ENCODE data around the gene ABCA2.

ABCA2 gene

DNA sequence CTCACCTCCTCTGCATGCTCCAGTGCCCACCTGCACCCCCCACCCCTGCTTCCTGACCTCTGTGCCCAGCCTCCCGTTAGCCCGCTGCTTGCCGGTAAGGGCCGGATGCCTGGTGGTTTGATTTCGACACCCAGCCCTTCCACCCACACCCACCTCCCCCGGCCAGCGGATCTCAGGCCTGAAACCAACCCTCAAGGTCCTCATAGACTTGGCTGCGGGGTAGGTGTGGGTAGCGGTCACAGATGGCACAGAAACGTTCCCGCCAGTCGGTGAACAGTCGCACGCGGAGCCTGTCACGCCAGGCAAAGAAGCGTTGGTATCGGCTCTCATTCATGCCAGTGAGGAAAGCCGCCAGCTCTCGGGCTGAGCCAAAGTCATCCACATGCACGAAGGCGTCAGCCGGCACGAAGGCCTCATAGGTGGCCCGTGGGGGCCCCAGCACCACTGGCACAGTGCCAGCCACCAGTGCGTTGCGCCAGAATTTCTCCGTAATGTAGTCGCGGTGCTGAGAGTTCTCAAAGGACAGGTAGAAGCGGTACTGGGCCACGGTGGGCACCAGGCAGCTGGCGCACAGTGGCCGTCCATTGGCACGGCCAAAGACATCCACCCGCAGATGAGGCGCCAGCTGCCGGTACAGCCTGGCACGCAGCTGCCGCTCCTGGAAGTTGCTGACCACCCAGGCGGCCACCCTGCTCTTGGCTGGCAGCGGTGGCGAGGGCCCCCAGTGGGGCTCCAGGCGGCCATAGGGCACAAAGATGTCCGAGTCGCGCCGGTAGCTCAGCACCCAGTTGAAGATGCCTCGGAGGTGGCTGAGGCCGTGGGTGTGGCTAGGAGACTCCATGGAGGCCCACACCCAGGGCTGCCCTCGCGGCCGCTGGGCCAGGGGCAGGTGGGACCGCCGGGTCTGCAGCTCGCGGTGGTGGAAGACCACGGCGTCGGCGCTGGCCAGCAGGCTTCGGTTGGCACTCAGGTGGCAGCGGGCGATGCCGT lies 2.8 kb upstream of the ABCA2 start:
- DNase-seq (ENCODE audit: low spot score), result no peak

DNA sequence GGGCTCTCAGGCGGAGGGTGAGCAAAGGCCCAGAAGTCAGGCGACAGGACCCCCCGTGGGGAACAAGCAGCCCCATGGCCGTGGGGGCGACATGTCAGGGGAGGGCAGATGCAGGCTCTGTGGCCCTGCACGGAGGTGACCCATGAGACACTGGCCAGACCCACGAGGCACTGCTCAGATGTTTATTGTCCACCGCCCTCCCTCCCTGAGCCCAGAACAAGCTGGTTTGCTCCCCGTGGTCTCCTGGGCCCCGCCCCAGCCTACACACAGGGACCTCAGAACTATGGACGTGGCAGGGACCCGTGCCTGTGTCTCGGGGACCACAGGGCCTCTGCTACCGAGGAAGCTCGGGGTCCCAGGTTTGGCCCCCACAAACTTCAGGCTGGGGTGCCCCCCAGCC lies 2.0 kb upstream of the ABCA2 start:
- DNase-seq (ENCODE audit: low spot score), result no peak

DNA sequence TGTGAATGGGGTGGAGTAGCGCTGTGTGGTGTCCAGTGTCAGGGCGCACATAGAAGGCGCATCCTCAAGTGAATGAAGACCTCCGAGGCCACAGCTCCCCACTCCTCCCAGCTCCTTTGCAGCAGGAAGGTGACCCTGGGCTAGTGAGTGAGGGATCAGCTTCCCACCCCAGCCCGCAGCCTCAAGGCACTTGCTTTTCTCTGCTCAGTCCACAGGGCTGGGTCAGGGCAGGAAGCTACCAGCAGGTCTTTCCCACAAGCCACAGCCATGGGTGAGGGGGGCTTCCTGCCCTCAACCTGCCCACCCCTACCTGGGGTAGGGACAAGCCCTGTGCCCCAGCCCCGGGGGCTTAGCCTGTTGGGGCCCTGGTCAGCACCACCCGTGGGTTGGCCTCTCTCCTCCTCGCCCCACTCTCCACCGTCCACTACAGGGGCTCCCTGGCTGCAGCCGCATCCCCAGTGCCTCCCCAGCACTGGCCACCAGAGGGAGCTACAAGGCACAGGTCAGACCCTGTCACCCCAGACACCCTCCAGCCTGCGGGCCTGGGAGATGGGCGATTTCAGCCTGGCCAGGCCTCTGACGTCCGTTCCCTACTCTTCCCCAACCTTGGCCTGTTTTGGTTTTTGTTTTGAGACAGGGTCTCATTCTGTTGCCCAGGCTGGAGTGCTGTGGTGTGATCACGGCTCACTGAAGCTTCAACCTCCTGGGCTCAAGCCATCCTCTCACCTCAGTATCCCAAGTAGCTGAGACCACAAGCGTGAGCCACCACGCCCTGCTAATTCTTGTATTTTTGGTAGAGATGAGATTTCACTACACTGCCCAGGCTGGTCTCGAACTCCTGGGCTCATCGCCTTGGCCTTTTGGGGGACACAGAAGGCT lies 1.3 kb upstream of the ABCA2 start:
- peak; percentile 84 for DNase-seq (ENCODE audit: low spot score)

DNA sequence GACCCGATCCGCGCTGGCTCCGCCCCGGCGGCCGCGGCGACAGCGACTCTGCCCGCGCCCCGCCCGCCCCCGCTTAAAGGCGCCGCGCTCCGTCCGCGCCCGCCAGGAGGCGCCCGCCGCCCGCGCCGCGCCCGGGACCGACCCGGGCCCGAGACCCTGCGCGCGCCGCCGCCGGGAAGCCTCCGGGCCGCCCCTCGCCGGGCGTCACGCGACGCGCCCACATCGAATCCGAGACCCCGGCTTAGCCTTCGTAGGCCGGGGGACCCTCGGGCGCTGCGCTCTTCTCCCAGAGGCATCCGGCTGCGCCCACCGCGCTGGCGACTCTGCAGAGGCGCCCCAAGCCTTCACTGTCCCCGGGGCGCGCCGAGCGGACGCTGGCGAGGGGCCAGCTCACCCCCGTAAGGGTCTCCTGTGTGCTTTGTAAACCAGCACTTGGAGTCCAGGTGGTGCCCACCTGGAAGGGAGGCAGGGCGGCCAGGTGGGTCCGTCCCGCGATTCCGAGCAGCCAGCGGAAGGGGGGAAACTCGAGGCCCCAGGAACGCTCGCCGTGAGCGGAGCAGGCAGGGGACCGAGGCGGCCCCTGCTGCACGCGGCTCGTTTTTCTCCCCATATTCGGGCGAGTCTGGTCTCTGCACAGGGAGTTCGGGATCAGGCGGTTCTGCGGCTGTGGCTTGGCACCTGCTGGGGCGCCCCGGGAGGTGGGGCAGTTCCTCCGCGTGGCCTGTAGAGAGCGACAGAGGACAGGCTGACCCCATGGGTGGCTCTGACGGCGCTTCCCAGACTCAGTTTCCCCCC lies 423 bp upstream of the ABCA2 start:
- peak; percentile 91 for DNase-seq (ENCODE audit: low spot score)

DNA sequence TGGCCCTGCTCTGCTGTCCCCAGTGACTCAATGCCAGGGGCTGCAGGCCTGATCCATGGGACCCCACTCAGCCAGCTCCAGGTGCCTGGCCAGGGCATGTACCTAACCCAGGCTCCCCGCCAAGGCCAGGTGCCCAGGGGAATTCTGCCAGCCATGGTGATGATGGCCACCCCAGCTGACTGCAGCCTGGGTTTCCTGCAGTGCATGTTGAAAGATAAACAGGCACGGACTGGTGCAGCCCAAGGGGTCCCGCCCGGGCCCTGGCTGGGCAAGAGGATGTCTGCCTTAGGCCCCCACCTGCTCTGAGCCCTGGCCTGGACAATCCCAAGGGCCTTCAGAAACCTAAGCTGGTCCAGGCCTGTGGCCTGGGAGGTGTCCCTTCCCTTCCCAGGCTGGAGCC lies 1.2 kb downstream of the ABCA2 start:
- DNase-seq (ENCODE audit: low spot score), result no peak

DNA sequence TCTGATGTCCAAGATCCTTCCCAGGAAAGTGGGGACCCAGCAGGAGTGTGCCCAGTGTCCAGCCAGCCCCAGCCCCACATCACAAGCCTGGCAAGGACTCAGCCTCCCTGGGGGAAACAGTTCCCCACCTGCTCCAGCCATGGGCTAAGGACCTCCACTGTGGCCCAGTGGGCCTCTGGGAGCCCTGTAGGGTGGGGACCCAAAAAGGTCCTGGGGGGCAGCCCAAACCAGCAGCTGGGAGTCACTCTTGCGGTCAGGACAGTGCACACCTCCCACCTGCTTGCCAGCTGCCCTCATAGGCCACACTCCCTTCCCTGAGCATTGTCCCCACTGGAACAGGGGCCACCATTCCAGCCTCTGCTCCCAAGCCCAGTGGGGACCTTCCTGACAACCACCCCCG lies 1.7 kb downstream of the ABCA2 start:
- DNase-seq (ENCODE audit: low spot score), result no peak

DNA sequence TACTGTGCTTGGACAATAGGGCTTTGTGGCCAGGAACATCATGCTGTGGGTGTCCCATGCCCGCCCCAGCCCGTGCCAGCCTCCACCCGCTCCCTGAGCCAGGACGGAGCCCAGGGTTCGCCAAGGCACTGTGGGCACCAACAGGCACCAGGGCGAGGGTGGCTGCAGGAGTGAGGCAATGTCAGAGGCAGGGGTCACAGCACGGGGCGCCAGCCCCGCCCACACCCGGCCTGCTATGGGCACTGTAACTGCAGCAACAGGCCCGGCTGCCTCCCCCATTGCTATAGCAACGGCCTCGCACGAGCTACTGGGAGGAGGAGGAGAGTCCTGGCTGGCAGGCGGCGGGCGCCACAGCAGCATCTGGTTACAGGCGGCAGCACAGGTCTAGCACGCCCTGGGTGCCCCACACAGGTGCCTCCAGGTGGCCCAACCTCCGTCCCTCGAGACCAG lies 2.5 kb downstream of the ABCA2 start:
- DNase-seq (ENCODE audit: low spot score), result no peak

DNA sequence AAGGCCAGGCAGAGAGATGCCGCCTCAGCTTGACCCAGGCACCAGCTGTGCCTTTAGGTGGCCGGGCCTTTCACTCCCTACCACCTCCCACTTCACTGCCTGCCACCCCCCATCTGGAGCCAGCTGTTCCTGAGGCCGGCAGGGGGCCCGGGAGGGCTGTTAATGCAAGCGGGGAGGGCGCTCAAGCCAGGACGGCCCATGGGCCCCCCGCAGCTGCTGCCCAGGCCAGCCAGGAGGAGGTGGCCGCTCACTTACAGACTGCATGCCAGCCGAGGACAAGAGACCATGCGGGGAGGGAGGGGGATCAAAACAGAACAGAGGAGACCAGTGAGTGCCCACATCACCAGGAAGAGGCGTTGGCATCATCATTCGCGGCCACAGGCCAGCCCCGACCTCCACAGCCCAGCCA lies 4.5 kb downstream of the ABCA2 start:
- DNase-seq (ENCODE audit: low spot score), result no peak

DNA sequence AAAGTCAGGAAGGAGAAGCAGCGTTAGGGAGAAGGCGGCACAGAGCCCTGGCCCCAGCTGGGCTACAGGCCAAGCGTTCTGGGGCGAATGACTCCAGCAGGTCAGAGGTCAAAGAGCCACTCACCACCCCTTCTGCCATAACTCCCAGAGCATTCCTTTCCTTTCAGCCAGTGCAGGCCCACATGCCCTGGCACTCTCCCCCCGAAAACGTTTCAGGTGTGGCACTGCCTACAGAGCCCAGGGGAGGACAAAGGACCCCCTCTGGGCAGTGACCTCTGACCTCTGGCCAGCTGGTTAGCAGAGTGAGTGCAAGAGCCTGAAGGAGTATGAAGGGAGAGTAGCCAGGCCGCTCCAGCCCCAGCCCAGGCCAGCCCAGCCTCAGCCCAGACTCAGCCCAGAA lies 4.9 kb downstream of the ABCA2 start:
- DNase-seq (ENCODE audit: low spot score), result no peak

DNA sequence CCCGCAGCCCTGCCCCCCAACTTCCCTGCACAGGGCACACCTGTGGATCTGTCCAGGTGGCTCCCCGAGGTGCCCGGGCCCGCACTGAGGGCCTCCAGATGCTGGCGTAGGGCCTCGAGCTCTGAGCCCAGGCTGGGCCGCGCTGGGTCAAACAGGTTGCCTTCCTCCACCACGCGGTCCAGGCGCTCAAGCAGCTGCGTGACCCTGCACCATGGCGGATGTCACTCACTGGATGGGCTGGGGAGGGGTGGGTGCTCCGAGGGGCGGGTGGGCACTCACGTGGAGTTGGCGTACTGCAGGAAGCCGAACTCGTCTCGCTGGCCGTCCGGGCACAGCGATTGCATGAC lies 5.4 kb downstream of the ABCA2 start:
- no peak for DNase-seq (ENCODE audit: low spot score)

DNA sequence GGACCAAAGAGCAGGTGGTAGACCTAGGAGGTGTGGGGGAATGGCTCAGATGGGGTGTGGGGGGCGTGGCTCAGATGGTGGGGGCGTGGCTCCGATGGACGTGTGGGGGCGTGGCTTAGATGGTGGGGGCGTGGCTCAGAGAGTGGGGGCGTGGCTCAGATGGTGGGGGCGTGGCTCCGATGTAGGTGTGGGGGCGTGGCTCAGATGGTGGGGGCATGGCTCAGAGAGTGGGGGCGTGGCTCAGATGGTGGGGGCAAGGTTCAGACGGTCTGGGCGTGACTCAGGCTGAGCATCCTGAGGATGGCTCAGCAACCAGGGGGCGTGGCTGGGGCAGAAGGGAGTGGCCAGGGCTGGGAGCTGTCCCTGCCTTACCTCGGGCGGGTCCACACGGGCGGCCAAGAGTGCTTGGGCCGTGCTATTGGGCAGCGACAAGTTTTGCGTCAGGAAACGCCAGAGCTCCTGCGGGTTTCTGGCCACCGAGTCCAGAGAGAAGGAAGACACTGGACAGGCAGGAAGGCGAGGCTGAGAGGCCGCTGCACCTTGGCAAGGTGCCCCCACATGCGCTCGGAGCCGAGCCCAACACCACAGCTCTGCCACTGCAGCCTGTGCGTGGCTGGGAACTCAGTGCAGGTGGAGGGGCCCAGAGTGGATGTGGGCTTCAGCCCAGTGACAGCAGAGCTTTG lies 5.9 kb downstream of the ABCA2 start:
- DNase-seq (ENCODE audit: low spot score), result peak; percentile 73

DNA sequence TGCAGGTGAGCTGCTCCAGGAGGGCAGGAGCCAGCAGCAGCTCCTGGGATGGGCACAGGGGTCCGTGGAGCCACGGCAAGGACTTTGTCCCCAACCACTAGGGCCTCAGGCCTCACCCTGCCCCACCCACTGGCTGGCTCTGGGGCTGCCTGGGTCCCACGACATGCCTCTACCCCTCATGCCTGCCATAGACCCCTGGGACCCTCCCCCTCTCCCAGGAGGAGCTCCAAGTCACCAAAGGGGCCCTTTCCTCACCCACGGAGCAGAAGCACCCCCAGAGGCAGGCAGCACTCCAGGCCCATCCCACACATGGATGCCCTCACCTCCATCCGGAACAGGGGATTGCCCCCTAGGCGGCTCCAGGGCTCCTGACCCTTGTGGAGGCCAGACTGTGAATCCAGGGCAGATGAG lies 6.5 kb downstream of the ABCA2 start:
- no peak for DNase-seq (ENCODE audit: low spot score)

DNA sequence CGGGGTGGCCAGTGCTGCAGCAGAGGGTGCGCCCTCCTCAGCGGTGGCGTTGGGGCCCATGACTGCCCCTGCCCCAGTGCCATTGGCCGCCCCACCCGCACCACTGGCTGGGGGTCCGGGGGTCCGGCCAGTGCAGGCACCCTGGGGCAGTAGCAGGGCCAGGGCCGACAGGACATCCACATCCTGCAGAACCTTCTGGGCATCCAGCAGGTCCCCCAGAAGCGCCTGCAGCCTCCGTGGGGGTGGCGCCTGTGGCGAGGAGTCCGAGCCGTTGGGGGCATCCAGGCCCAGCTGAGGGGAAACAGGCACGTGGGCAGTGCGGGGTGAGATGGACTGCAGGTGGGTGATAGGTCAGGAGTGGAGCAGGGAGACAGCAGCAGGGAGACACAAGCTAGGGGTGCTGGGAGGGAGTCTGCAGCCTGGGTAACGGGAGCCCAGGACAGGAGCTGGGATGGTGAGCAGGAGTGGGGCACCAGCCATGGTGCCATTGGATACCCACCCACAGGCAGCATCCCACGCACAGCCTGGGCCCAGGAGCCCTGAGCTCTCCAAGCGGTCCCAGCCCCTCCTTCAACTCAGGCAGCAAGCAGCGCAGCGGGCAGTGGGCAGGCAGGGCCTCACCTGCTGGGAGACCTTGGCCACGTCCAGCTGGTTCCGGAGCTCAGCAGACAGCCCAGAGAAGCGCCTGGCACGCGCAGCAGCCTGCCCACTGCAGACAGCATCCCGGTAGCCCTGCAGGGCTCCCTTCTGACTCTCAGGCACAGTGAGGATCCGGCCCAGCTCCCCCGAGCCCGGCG lies 7.1 kb downstream of the ABCA2 start:
- DNase-seq (ENCODE audit: low spot score), result no peak

DNA sequence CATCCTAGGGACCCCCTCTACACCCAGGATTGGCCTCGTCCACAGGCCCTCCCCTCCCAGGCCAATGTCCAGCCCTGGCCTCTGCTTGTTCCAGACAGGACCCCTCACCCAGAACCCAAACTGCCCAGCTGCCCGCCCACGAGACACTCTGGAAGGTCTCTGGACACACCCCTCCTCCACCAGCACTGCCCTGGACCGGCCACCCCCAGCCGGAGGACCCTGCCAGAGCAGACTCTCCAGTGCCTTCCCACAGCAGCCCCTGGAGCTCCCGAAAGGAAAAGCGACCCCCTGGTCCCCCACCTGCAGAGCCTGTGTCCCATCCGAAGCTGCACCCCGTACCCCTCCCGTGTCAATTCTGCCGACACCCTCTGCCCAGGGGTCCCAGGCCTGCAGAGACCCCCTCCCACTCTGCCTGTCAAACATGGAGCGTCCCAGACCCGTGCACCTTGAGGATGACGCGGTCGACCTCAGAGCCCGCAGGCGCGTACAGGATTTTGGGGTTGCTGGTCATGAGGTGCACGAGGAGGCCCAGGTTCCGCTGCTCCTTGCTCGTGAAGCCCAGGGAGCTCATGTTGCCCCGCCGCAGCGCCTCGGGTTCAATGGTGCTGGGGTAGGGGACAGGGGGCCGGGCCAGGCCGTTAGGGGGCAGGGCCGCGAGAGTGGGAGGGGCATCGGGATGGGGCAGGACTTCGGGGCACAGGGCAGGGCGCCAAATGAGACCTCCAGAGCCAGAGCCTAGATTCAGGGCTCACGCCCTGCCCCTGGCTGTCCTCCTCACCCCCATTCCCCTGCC lies 8.0 kb downstream of the ABCA2 start:
- no peak for DNase-seq (ENCODE audit: low spot score)

DNA sequence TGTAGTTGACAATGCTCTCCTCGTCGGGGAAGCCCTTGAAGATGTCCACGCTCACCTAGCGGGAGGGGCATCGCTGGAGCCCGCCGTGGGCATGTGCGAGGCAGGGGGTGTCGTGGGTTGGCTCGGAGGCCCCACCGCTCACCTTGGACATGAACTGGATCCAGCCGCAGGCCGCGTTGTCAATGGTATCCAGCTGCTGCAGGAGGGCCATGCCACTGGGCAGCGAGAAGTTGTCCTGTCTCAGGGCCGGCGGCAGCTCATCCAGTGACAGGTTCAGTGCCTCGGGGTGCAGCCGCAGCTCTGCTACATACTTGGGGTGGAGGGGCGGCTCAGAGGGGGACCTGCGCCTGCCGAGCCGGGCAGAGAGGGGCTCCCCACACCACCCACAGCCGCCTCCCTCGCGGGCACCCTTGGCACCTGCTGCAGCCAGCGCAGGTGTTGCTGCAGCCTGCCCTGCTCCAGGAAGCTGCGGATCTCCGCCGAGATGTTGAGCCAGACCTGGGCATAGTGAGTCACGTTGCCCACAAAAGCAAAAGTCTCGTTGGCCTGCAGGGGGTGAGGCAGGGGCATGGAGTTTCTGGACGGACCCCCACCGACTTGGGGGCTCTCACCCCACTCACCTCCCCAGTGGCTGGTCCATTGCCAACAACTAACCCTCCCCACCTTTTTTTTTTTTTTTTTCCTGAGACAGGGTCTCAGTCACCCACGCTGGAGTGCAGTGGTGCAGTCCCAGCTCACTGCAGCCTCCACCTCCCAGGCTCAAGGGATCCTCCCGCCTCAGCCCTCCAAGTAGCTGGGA lies 9.1 kb downstream of the ABCA2 start:
- no peak for DNase-seq (ENCODE audit: low spot score)

DNA sequence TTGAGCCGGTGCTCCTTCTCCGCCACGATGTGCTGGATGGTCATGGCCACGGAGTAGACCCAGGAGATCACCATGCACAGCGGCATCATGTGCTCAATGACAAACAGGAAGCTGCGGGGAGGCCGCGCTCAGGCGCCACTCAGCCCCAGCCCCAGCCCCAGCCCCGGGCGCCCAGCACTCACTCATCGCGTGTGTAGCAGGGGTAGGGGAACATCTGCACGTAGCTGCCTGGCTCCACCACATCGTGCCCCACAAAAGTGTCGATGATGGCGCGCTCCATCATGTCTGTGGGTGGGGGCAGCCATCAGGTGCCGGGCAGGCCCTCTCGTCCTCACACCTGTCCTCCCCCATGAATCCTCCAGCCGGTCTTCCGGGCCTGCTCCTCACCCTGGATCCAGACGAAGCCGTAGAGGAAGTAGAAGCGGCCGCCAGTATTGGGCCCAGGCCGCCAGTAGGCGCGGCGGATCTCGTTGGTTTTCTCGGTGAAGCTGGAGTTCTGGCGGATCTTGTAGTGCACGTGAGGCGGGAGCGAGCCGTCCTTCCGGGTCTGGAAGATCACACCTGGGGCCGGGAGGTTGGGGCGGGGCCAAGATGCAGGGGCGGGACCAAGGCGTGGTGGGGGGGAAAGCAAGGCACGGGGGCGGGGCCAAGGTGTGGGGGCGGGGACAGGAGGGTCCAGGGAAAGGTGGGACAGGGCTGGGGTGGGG lies 10.1 kb downstream of the ABCA2 start:
- no peak for DNase-seq (ENCODE audit: low spot score)

DNA sequence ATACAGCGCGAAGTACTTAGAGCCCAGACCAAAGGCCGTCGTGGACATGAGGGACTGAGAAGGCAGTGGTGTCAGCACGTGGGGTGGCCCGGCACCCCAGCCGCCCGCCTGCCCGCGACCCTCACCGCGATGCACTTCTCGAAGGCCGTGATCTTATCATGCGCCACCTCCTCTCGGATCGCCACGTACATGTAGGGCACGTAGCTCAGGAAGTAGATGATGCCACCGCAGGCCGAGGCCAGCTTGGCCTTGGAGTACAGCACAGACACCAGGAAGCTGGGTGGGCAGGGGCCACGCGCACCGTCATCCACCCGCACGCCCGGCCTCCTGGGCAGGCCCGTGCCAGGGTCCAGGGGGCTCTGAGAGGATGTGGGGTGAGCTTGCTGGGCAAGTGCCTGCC lies 11.0 kb downstream of the ABCA2 start:
- no peak for DNase-seq (ENCODE audit: low spot score)

DNA sequence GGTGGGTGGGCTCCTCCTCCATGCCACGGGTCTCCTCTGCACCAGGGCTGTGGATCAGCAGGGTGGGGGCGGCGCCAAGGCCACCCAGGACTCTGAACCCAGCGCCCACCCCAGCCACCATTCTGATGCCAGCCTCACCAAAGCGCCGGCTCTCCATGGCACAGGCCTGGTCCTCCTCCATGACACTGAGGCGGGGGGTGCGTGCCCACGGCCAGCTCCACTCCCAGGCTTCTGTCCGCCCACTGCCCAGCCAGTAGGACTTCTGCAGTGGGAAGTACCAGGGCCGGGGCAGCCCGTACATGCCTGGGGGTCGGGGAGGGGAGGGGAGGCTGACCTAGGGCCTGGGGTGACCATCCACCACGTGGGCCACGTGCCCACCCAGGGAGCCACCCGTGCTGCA lies 11.6 kb downstream of the ABCA2 start:
- no peak for DNase-seq (ENCODE audit: low spot score)
